WTC11 (cell line): ENCODE measurements around the gene MRPL47.

Experiments
- ESRRA ChIP-seq: sonication (generic); formaldehyde crosslinking; IDR thresholded peaks from 2 replicates; pipeline ENCODE4 v1.8.1; 2022; ENCODE audit warnings: mild to moderate bottlenecking, missing genetic modification reagents, borderline replicate concordance
- TF ChIP-seq, protein P1 (sequence below): sonication (generic); formaldehyde crosslinking; IDR thresholded peaks from 2 replicates; pipeline ENCODE4 v1.8.1; 2023; ENCODE audit warnings: mild to moderate bottlenecking, missing genetic modification reagents, moderate library complexity

DNA sequence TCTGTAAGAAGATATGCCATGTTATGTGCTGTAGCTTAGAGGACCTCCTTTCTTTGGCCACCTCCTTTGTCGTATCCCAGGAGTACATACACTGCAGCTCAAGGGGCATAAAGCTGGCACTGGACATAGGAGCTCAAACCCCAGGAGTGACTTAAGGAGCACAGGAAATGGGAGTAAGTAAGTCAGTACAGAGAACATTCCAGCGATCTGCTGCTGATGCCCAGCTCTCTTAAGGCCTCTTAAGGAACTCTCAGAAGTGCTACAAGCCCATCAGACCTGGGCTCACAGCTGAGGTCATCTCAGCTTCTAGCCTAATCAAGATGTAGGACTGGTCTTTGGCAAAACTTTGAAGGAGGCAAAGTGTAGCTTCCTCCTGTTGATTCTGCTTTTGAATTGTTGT, 63.3 kb downstream of the MRPL47 start:
- TF ChIP-seq, protein P1, sequence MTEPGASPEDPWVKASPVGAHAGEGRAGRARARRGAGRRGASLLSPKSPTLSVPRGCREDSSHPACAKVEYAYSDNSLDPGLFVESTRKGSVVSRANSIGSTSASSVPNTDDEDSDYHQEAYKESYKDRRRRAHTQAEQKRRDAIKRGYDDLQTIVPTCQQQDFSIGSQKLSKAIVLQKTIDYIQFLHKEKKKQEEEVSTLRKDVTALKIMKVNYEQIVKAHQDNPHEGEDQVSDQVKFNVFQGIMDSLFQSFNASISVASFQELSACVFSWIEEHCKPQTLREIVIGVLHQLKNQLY (CRISPR knock-in tag), result no peak
- TF ChIP-seq ESRRA, result no peak
